Upper lobe of left lung (tissue), 6 donors: ENCODE data around the gene CELF1. TPM values are rescaled to one million over a fixed set of nuclear protein-coding genes. Genes with fewer than 3 reads are reported as not detected.

ENCODE experiments used
- ATAC-seq, 2 donors: fragments of 200-7000 bp; cut with Tn5 transposase; one replicate each; pipeline ENCODE4 v1.9.1; 2022; ENCODE audit warnings: mild to moderate bottlenecking in 2 of 2, moderate library complexity in 2 of 2; ENCODE audit not compliant: low FRiP score in 2 of 2
- DNase-seq, 2 donors: peaks; one replicate each; pipeline ENCODE4 v3.0.0-alpha.2; 2019 to 2020
- H3K27ac ChIP-seq, 4 donors: fragments of 200-600 bp; sonication (generic); one replicate each; pipeline ENCODE4 v1.5.1; 2016 to 2019
- H3K27me3 ChIP-seq, 4 donors: fragments of 200-600 bp; sonication (generic); one replicate each; pipeline ENCODE4 v1.5.1; 2017 to 2019
- H3K36me3 ChIP-seq, 4 donors: fragments of 200-600 bp; sonication (generic); one replicate each; pipeline ENCODE4 v1.5.1; 2016 to 2019
- H3K4me1 ChIP-seq, 4 donors: fragments of 200-600 bp; sonication (generic); one replicate each; pipeline ENCODE4 v1.5.1; 2018 to 2019
- H3K4me3 ChIP-seq, 4 donors: fragments of 200-600 bp; sonication (generic); one replicate each; pipeline ENCODE4 v1.5.1; 2017 to 2019; ENCODE audit warnings: mild to moderate bottlenecking in 2 of 4, moderate library complexity in 1 of 4
- H3K9me3 ChIP-seq, 4 donors: fragments of 200-600 bp; sonication (generic); one replicate each; pipeline ENCODE4 v1.5.1; 2018 to 2019
- CTCF ChIP-seq, 6 experiments: fragments of 450-650 bp in 4 of 6; fragments of 200-600 bp in 2 of 6; sonication (generic) in 2 of 6; IDR thresholded peaks; one replicate each; pipeline ENCODE4 v1.5.1; 2016 to 2019; ENCODE audit warnings: antibody characterized with exemption in 6 of 6
- EP300 ChIP-seq, 4 donors: sonication (generic); formaldehyde crosslinking; IDR thresholded peaks; one replicate each; pipeline ENCODE4 v1.5.1; 2017; ENCODE audit warnings: antibody characterized with exemption in 4 of 4, control low read depth in 2 of 4
- POLR2A ChIP-seq, 4 donors: fragments of 450-650 bp; IDR thresholded peaks; one replicate each; pipeline ENCODE4 v1.5.1; 2016 to 2017; ENCODE audit warnings: antibody characterized with exemption in 4 of 4, mild to moderate bottlenecking in 2 of 4
- POLR2AphosphoS5 ChIP-seq, 2 donors: sonication (generic); formaldehyde crosslinking; IDR thresholded peaks; one replicate each; pipeline ENCODE4 v1.5.1; 2017; ENCODE audit warnings: antibody characterized with exemption in 2 of 2
- WGBS, 2 donors: methylation state at CpG; one replicate each; pipeline ENCODE4 v1.1.5; 2017 to 2018; 5-methylcytosine and 5-hydroxymethylcytosine counted together
- total RNA-seq, 6 donors: library from RNA; depleted of rRNA in 4 of 6; stranded (reverse); fragments of >200 nt in 4 of 6; gene quantifications; one replicate each; pipeline versions ENCODE4 v1.1.0 to v1.2.1, GENCODE V29; 2016 to 2021
- donor health status: DM: no; HTN: no; CAD: no; lungs with moderate emphysema.
- donor health status: DM: no; HTN: yes; CAD: no; lungs with severe emphysema.

Gene CELF1
- total RNA-seq, 6 donors from 2014 or later: 82.7 to 194 (median 113) TPM

- 52 to 58% methylated on average over 10 of the region's 10 CpGs for WGBS, 2 donors
- no peaks in the 10 kb centered on the region for H3K36me3 ChIP-seq
- H3K4me3 ChIP-seq: no peak overlapping the region
- H3K9me3 ChIP-seq: no peaks in the 10 kb centered on the region
- no peak for DNase-seq
- peaks cover 39 to 48% (median 43%) of the 10 kb centered on the region in 4 donors for H3K4me1 ChIP-seq
- H3K27me3 ChIP-seq: no peaks in the 10 kb centered on the region
- H3K27ac ChIP-seq: peak overlapping the region in 2 of 4 donors; percentile 32 to 33
- TF ChIP-seq CTCF (IDR thresholded peaks at IDR 0.05) (no peak), POLR2A (IDR thresholded peaks at IDR 0.05) (no peak), EP300 (IDR thresholded peaks at IDR 0.05) (no peak), POLR2AphosphoS5 (IDR thresholded peaks at IDR 0.05) (no peak)
- ATAC-seq: peak in 1 of 2 donors; percentile 12
Observed at GRCh38 chr11:47506795-47507562, 46.0 kb downstream of the CELF1 start.

GRCh38 chr11:47506373-47506772 is 46.6 kb downstream of the CELF1 start:
- Histone ChIP-seq H3K4me3 (no peak overlapping the region), H3K36me3 (no peaks in the 10 kb centered on the region), H3K4me1 (peaks cover 33 to 43% (median 38%) of the 10 kb centered on the region in 4 donors), H3K9me3 (no peaks in the 10 kb centered on the region), H3K27me3 (no peaks in the 10 kb centered on the region), H3K27ac (peak overlapping the region in 2 of 4 donors; percentile 26 to 32)
- ATAC-seq (no peak), DNase-seq (no peak)
- WGBS, 2 donors: 95% methylated on average over 8 of the region's 8 CpGs
- no peak for TF ChIP-seq POLR2A (IDR thresholded peaks at IDR 0.05)
- TF ChIP-seq EP300 (IDR thresholded peaks at IDR 0.05): no peak
- TF ChIP-seq POLR2AphosphoS5 (IDR thresholded peaks at IDR 0.05): no peak

GRCh38 chr11:47504910-47505309 is 48.0 kb downstream of the CELF1 start:
- Histone ChIP-seq H3K36me3 (no peaks in the 10 kb centered on the region), H3K4me3 (no peak overlapping the region), H3K4me1 (peaks cover 27 to 39% (median 33%) of the 10 kb centered on the region in 4 donors), H3K9me3 (no peaks in the 10 kb centered on the region), H3K27me3 (no peaks in the 10 kb centered on the region), H3K27ac (no peak overlapping the region)
- no peak for DNase-seq
- no peak for TF ChIP-seq EP300 (IDR thresholded peaks at IDR 0.05)
- TF ChIP-seq CTCF (IDR thresholded peaks at IDR 0.05): no peak
- no peak for TF ChIP-seq POLR2AphosphoS5 (IDR thresholded peaks at IDR 0.05)
- no peak for TF ChIP-seq POLR2A (IDR thresholded peaks at IDR 0.05)
- no peak for ATAC-seq
- WGBS, 2 donors: 87 to 90% methylated on average over 1 of the region's 1 CpG

- Histone ChIP-seq H3K4me1 (peaks cover 26 to 40% (median 32%) of the 10 kb centered on the region in 4 donors), H3K36me3 (no peaks in the 10 kb centered on the region), H3K9me3 (no peaks in the 10 kb centered on the region), H3K4me3 (no peak overlapping the region), H3K27ac (no peak overlapping the region), H3K27me3 (no peaks in the 10 kb centered on the region)
- ATAC-seq: no peak
- TF ChIP-seq POLR2AphosphoS5 (IDR thresholded peaks at IDR 0.05) (no peak), EP300 (IDR thresholded peaks at IDR 0.05) (no peak), POLR2A (IDR thresholded peaks at IDR 0.05) (no peak), CTCF (IDR thresholded peaks at IDR 0.05) (no peak)
- no peak for DNase-seq
Observed at GRCh38 chr11:47503227-47503626, 49.7 kb downstream of the CELF1 start.

- Histone ChIP-seq H3K27ac (no peak overlapping the region), H3K4me1 (peaks cover 25 to 39% (median 28%) of the 10 kb centered on the region in 4 donors), H3K9me3 (no peaks in the 10 kb centered on the region), H3K4me3 (no peak overlapping the region), H3K27me3 (no peaks in the 10 kb centered on the region), H3K36me3 (no peaks in the 10 kb centered on the region)
- TF ChIP-seq POLR2AphosphoS5 (IDR thresholded peaks at IDR 0.05): no peak
- TF ChIP-seq EP300 (IDR thresholded peaks at IDR 0.05): no peak
- TF ChIP-seq POLR2A (IDR thresholded peaks at IDR 0.05): no peak
- no peak for TF ChIP-seq CTCF (IDR thresholded peaks at IDR 0.05)
- no peak for ATAC-seq
- 74 to 80% methylated on average over 3 of the region's 3 CpGs for WGBS, 2 donors
- DNase-seq: no peak
Observed at GRCh38 chr11:47502767-47503166, 50.2 kb downstream of the CELF1 start.
